Activated T-helper 9 cell treated with anti-CD3 and anti-CD28 coated beads, Interleukin-2, amount 50 U/mL, for 16 hours (primary cell): ENCODE results near the gene AMPH.
"Not testable (repeated sequence)": the region's sequence is repeated elsewhere in the genome, so short reads cannot be mapped to it uniquely, and the experiment has no call there.

Source experiments
- DNase-seq: peaks from one replicate; pipeline ENCODE4 v3.0.0-alpha.2; 2020; ENCODE audit warnings: low read depth

Gene AMPH

GRCh38 chr7:38350777-38351176 lies 280.4 kb downstream of the AMPH start:
- not testable (repeated sequence) for DNase-seq

GRCh38 chr7:38349869-38350583 lies 281.1 kb downstream of the AMPH start:
- peak; percentile 43 for DNase-seq

- not testable (repeated sequence) for DNase-seq
Observed at GRCh38 chr7:38349126-38349795, 281.9 kb downstream of the AMPH start.

- DNase-seq: not testable (repeated sequence)
Observed at GRCh38 chr7:38345299-38346172, 285.6 kb downstream of the AMPH start.

- DNase-seq: not testable (repeated sequence)
Observed at GRCh38 chr7:38344741-38345140, 286.4 kb downstream of the AMPH start.

GRCh38 chr7:38342135-38342534 lies 289.0 kb downstream of the AMPH start:
- not testable (repeated sequence) for DNase-seq

GRCh38 chr7:38341172-38341705 lies 289.9 kb downstream of the AMPH start:
- DNase-seq: not testable (repeated sequence)

- no peak for DNase-seq
Observed at GRCh38 chr7:38339953-38340819, 291.0 kb downstream of the AMPH start.

GRCh38 chr7:38336148-38336515 lies 295.0 kb downstream of the AMPH start:
- not testable (repeated sequence) for DNase-seq

GRCh38 chr7:38335492-38336147 lies 295.6 kb downstream of the AMPH start:
- DNase-seq: peak; percentile 69

- DNase-seq: no peak
Observed at GRCh38 chr7:38335128-38335491, 296.1 kb downstream of the AMPH start.

GRCh38 chr7:38334163-38334562 lies 297.0 kb downstream of the AMPH start:
- no peak for DNase-seq
